ENCODE results near the gene UNC5CL. TPM values are rescaled to one million over a fixed set of nuclear protein-coding genes. Genes with fewer than 3 reads are reported as not detected.

Gene UNC5CL
- polyA plus RNA-seq, 6 donors from 2014 or later: 0.47 to 0.58 (median 0.49) TPM; not detected in 2

GRCh38 chr6:41056768-41057490, 17.9 kb upstream of the UNC5CL start:
- Mint-ChIP-seq H3K27ac (no peak overlapping the region), H3K4me1 (peaks cover 8 to 15% (median 13%) of the 10 kb centered on the region in 3 donors), H3K4me3 (no peak overlapping the region), H3K9me3 (peaks cover 0 to under 1% (median 0%) of the 10 kb centered on the region in 7 donors), H3K36me3 (no peaks in the 10 kb centered on the region), H3K27me3 (no peaks in the 10 kb centered on the region)
- DNase-seq (no peak), ATAC-seq (ENCODE audit: low read depth in 2 of 2) (no peak)

- Mint-ChIP-seq H3K4me1 (peaks cover 15 to 25% (median 23%) of the 10 kb centered on the region in 3 donors), H3K4me3 (peak overlapping the region in 2 of 8 donors; percentile 54 to 65), H3K9me3 (peaks cover 0 to 3% (median 0%) of the 10 kb centered on the region in 7 donors), H3K27ac (peak overlapping the region in 3 of 6 donors; percentile 37 to 66 (median 55)), H3K27me3 (no peaks in the 10 kb centered on the region), H3K36me3 (no peaks in the 10 kb centered on the region)
- ATAC-seq (ENCODE audit: low read depth in 2 of 2) (no peak), DNase-seq (no peak)
Measured at GRCh38 chr6:41055149-41055548, 16.1 kb upstream of the UNC5CL start.

- Mint-ChIP-seq H3K4me3 (no peak overlapping the region), H3K27me3 (no peaks in the 10 kb centered on the region), H3K4me1 (peaks cover 15 to 25% (median 23%) of the 10 kb centered on the region in 3 donors), H3K9me3 (peaks cover 0 to 3% (median 0%) of the 10 kb centered on the region in 7 donors), H3K27ac (peak overlapping the region in 3 of 6 donors; percentile 16 to 83 (median 37)), H3K36me3 (peaks cover 0 to 4% of the 10 kb centered on the region in 2 donors)
- ATAC-seq (ENCODE audit: low read depth in 2 of 2): no peak
- DNase-seq: no peak
Measured at GRCh38 chr6:41054511-41054910, 15.5 kb upstream of the UNC5CL start.

- Mint-ChIP-seq H3K4me1 (peaks cover 15 to 25% (median 23%) of the 10 kb centered on the region in 3 donors), H3K9me3 (peaks cover 0 to 3% (median 0%) of the 10 kb centered on the region in 7 donors), H3K36me3 (peaks cover 0 to 13% of the 10 kb centered on the region in 2 donors), H3K4me3 (peak within 1 kb of the TSS in 5 of 8 donors; percentile 1 to 79 (median 69)), H3K27ac (peak within 1 kb of the TSS in 5 of 6 donors; percentile 10 to 95 (median 78)), H3K27me3 (no peaks in the 10 kb centered on the region)
- DNase-seq (no peak), ATAC-seq (ENCODE audit: low read depth in 2 of 2) (no peak)
Measured at GRCh38 chr6:41053041-41053440, 14.0 kb upstream of the UNC5CL start, which contains the start of gene APOBEC2. Gene APOBEC2, plus strand, starts transcription at chr6:41053202. Its CDS starts 146 bp downstream, at chr6:41053348.

GRCh38 chr6:41051873-41052272, 12.9 kb upstream of the UNC5CL start:
- H3K4me3 Mint-ChIP-seq: peak overlapping the region in 7 of 8 donors; percentile 1 to 78 (median 44)
- H3K27ac Mint-ChIP-seq: peak overlapping the region; percentile 0 to 95 (median 36)
- H3K4me1 Mint-ChIP-seq: peaks cover 15 to 25% (median 23%) of the 10 kb centered on the region in 3 donors
- peaks cover 0 to 13% of the 10 kb centered on the region in 2 donors for H3K36me3 Mint-ChIP-seq
- ATAC-seq (ENCODE audit: low read depth in 2 of 2): peak; percentile 91 to 93
- peaks cover 0 to 3% (median 0%) of the 10 kb centered on the region in 7 donors for H3K9me3 Mint-ChIP-seq
- DNase-seq: peak; percentile 38
- no peaks in the 10 kb centered on the region for H3K27me3 Mint-ChIP-seq

- peaks cover 15 to 25% (median 23%) of the 10 kb centered on the region in 3 donors for H3K4me1 Mint-ChIP-seq
- no peak overlapping the region for H3K4me3 Mint-ChIP-seq
- H3K27me3 Mint-ChIP-seq: no peaks in the 10 kb centered on the region
- H3K36me3 Mint-ChIP-seq: peaks cover 0 to 13% of the 10 kb centered on the region in 2 donors
- H3K27ac Mint-ChIP-seq: no peak overlapping the region
- DNase-seq: no peak
- peaks cover 0 to 3% (median 0%) of the 10 kb centered on the region in 7 donors for H3K9me3 Mint-ChIP-seq
- ATAC-seq (ENCODE audit: low read depth in 2 of 2): no peak
Measured at GRCh38 chr6:41050536-41050935, 11.5 kb upstream of the UNC5CL start.

GRCh38 chr6:41049955-41050354, 10.9 kb upstream of the UNC5CL start:
- H3K9me3 Mint-ChIP-seq: peaks cover 0 to 3% (median 0%) of the 10 kb centered on the region in 7 donors
- H3K27me3 Mint-ChIP-seq: no peaks in the 10 kb centered on the region
- peaks cover 15 to 25% (median 20%) of the 10 kb centered on the region in 3 donors for H3K4me1 Mint-ChIP-seq
- DNase-seq (no peak), ATAC-seq (ENCODE audit: low read depth in 2 of 2) (no peak)
- H3K4me3 Mint-ChIP-seq: no peak overlapping the region
- H3K36me3 Mint-ChIP-seq: peaks cover 0 to 13% of the 10 kb centered on the region in 2 donors
- no peak overlapping the region for H3K27ac Mint-ChIP-seq

GRCh38 chr6:41049521-41049920, 10.5 kb upstream of the UNC5CL start:
- Mint-ChIP-seq H3K9me3 (peaks cover 0 to 3% (median 0%) of the 10 kb centered on the region in 7 donors), H3K27me3 (no peaks in the 10 kb centered on the region), H3K36me3 (peaks cover 0 to 13% of the 10 kb centered on the region in 2 donors), H3K27ac (peak overlapping the region in 1 of 6 donors; percentile 77), H3K4me1 (peaks cover 15 to 25% (median 16%) of the 10 kb centered on the region in 3 donors), H3K4me3 (peak overlapping the region in 1 of 8 donors; percentile 48)
- DNase-seq (no peak), ATAC-seq (ENCODE audit: low read depth in 2 of 2) (no peak)

- no peak overlapping the region for H3K4me3 Mint-ChIP-seq
- peak overlapping the region in 1 of 6 donors; percentile 56 for H3K27ac Mint-ChIP-seq
- H3K36me3 Mint-ChIP-seq: peaks cover 0 to 13% of the 10 kb centered on the region in 2 donors
- peaks cover 0 to 3% (median 0%) of the 10 kb centered on the region in 7 donors for H3K9me3 Mint-ChIP-seq
- peaks cover 15 to 23% (median 16%) of the 10 kb centered on the region in 3 donors for H3K4me1 Mint-ChIP-seq
- no peaks in the 10 kb centered on the region for H3K27me3 Mint-ChIP-seq
- DNase-seq (no peak), ATAC-seq (ENCODE audit: low read depth in 2 of 2) (no peak)
Measured at GRCh38 chr6:41047745-41048732, 9.0 kb upstream of the UNC5CL start.

- Mint-ChIP-seq H3K27me3 (no peaks in the 10 kb centered on the region), H3K9me3 (peaks cover 0 to 3% (median 0%) of the 10 kb centered on the region in 7 donors), H3K4me3 (no peak overlapping the region), H3K27ac (peak overlapping the region in 1 of 6 donors; percentile 56), H3K36me3 (peaks cover 0 to 13% of the 10 kb centered on the region in 2 donors), H3K4me1 (peaks cover 11 to 16% (median 12%) of the 10 kb centered on the region in 3 donors)
- DNase-seq: no peak
- ATAC-seq (ENCODE audit: low read depth in 2 of 2): no peak
Measured at GRCh38 chr6:41047306-41047705, 8.3 kb upstream of the UNC5CL start.

GRCh38 chr6:41046084-41046483, 7.1 kb upstream of the UNC5CL start:
- Mint-ChIP-seq H3K27me3 (no peaks in the 10 kb centered on the region), H3K9me3 (no peaks in the 10 kb centered on the region), H3K36me3 (peaks cover 4 to 13% of the 10 kb centered on the region in 2 donors)

GRCh38 chr6:41045664-41046063, 6.6 kb upstream of the UNC5CL start:
- DNase-seq: no peak
- Mint-ChIP-seq H3K9me3 (no peaks in the 10 kb centered on the region), H3K27ac (no peak overlapping the region), H3K36me3 (peaks cover 4 to 13% of the 10 kb centered on the region in 2 donors), H3K4me1 (peaks cover 0 to 4% (median 1%) of the 10 kb centered on the region in 3 donors), H3K4me3 (no peak overlapping the region), H3K27me3 (no peaks in the 10 kb centered on the region)
- no peak for ATAC-seq (ENCODE audit: low read depth in 2 of 2)

More at GRCh38 chr6:41046084-41046483, 7.1 kb upstream of the UNC5CL start:
- Mint-ChIP-seq H3K27ac (no peak overlapping the region), H3K4me3 (no peak overlapping the region), H3K4me1 (peaks cover 0 to 4% (median 4%) of the 10 kb centered on the region in 3 donors)
- no peak for ATAC-seq (ENCODE audit: low read depth in 2 of 2)
- DNase-seq: no peak

- peaks cover 0 to 4% of the 10 kb centered on the region in 2 donors for H3K36me3 Mint-ChIP-seq
- H3K4me3 Mint-ChIP-seq: no peak overlapping the region
- ATAC-seq (ENCODE audit: low read depth in 2 of 2) (no peak), DNase-seq (no peak)
- H3K27ac Mint-ChIP-seq: no peak overlapping the region
- H3K4me1 Mint-ChIP-seq: peaks cover 0 to 4% (median 0%) of the 10 kb centered on the region in 3 donors
- H3K9me3 Mint-ChIP-seq: no peaks in the 10 kb centered on the region
- no peaks in the 10 kb centered on the region for H3K27me3 Mint-ChIP-seq
Measured at GRCh38 chr6:41043151-41043550, 4.1 kb upstream of the UNC5CL start.
